ENCODE data around the gene NFATC2.
A peak's percentile ranks its signal among the peaks of the same experiment; 100 is the strongest.
"Not testable (repeated sequence)": the region's sequence is repeated elsewhere in the genome, so short reads cannot be mapped to it uniquely, and the experiment has no call there.

The NFATC2 gene

DNA sequence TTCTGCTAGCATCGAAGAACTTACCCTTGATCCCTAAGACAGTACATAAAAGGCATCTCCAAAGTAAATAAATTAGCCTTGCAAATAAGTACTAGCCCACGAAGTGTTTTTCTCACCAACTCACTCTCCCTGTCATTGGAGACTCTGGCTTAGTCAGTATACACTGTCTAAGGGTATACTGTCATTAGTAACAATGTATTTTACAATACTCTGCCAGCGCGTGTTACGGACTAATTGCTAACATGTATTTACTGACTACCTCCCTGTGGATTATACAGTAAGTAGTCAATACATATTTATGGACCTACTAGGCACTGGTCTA, 72.1 kb downstream of the NFATC2 start:
- no peak for DNase-seq (ENCODE audit: low spot score)

DNA sequence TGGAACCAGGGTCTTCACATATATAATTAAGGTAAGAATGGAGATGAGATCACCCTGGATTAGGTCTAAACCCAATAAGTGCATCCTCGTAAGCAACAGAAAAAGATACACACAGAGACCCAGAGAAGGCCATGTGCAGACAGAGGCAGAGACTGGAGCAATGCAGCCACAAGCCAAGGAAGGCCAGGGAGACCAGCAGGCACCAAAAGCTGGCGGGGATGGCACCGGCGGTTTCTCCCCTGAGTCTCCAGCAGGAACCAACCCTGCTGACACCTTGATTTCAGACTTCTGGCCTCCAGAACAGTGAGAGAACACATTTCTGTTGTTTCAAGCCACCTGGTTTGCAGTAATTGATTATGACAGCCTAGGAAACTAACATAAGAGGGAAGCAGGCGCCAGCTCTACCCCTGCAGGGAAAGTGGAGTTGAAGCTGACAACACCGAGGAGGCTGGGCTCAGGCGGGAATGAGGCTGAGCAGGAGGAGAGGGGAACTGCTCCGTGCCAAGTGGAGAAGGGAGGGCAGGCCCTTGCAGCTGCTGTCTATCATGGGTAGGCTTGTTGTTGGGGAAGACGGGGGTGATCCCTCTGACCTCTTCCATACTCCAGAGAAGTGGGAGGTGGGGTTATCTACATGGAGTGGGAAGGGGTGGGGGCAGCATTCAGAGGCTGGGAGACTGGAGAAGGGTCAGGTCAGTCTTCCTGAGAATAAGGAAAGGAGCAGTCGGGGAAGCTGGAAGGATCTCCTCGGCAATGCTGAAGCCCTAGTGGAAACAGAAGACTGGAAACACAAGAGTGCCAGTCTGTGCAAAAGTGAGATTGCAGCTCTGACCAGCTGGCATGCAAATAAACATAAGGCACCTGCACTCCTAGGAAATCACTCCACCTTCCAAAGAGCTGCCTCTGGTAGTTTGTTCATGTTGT, 72.7 kb downstream of the NFATC2 start:
- DNase-seq (ENCODE audit: low spot score) = no peak

DNA sequence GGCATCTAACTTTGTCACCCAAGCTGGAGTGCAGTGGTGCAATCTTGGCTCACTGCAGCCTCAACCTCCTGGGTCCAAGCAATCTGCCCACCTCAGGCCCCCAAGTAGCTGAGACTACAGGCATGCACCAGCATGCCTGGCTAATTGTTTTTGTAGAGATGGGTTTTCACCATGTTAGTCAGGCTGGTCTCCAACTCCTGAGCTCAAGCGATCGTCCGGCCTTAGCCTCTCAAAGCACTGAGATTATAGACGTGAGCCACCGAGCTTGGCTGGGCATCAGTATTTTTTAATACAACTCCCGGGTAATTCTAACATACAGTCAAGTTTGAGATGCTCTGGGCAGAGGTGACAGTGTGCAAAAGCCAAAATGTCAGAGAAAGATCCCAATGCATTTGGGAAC, 73.5 kb downstream of the NFATC2 start:
- no peak for DNase-seq (ENCODE audit: low spot score)

DNA sequence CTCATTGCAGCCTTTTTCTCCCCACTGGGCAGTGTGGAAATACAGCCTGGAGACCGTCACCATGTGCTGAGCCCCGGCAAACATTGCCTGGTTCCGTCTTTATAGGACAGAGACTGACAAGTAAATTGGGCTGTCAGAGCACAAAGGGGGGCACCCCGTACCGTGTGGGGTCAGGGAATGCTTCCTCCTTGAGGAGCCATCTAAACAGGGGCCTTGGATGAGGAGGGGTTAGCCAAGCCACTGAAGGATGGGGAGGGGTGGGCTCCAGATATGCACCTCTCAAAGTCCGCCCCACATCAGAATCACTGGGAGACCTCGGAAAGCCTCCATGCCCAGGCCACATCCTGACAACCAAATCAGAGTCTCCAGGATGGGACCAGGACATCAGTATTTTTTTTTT, 73.9 kb downstream of the NFATC2 start:
- DNase-seq (ENCODE audit: low spot score) = no peak

DNA sequence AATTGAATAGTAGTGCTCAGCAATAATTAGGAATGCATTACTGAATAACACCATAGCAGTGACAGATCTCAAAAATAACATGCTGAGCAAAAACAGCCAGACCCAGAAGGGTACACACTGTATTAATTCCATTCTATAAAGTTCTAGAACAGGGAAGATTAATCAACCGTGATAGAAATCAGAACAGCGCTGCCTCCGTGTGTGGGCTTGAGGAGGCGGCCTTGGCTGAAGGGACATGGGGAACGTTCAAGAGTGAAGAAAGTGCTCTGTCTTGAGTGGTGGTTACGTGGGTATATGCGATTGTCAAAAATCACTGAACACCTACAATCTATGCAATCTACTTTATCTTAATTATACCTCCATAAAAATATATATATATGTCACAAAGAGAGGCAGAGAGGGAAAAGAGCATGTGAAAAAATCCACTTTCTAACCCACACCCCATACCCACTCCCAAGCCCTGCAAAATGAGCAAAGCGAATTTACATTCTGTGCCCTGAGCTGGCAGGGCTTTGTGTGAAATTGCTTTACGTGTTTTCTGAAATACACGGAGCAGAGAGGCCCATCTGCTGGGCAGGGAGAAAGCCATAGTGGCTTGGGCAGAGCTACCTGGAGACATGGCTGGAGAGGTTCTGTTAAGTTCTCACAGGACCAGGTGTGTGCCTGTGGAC, 74.4 kb downstream of the NFATC2 start:
- no peak for DNase-seq (ENCODE audit: low spot score)

- DNase-seq (ENCODE audit: low spot score) = no peak
These were observed 78.5 kb downstream of the NFATC2 start for GRCh38 chr20:51463998-51464397.

GRCh38 chr20:51463560-51463959, 79.0 kb downstream of the NFATC2 start:
- no peak for DNase-seq (ENCODE audit: low spot score)

DNA sequence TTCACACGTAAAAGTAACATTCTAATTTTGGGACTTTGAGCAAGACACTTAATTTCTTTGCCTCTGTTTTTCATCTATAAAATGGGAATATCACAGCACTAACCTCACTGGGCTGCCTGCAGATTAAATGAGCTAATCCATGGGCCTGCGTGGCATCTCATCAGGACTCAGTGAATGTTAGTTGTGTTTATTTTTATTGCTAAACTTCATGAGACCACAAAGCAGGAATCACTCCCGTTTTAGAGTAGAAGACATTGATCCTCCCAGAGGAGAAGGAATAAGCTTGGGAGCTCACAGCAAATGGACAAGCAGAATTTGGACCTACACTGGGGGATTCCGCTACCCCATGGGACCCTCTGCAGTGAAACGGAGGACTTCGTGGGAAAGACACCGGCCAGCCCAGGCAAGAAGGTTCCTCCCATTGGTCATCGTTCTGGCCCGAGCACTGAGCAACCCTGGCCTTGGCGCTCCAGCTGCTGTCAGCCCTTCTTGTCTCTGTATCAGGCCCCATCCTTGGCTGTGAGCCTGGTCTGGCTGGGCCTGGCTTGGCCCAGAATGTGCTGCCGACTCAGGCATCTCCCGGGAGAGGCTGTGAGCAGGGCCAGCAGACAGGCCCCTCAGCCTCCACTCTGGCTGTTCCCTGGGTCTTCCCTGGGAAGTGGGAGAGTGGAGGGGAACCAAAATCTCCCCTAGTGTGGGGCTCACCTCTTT, 79.8 kb downstream of the NFATC2 start:
- DNase-seq (ENCODE audit: low spot score) = no peak

- DNase-seq (ENCODE audit: low spot score) = not testable (repeated sequence)
These were observed 80.7 kb downstream of the NFATC2 start for GRCh38 chr20:51461846-51462245.

GRCh38 chr20:51461306-51461705, 81.2 kb downstream of the NFATC2 start:
- DNase-seq (ENCODE audit: low spot score) = no peak

- no peak for DNase-seq (ENCODE audit: low spot score)
These were observed 81.8 kb downstream of the NFATC2 start for GRCh38 chr20:51460569-51461265.

- no peak for DNase-seq (ENCODE audit: low spot score)
These were observed 82.4 kb downstream of the NFATC2 start for GRCh38 chr20:51460163-51460562.

DNA sequence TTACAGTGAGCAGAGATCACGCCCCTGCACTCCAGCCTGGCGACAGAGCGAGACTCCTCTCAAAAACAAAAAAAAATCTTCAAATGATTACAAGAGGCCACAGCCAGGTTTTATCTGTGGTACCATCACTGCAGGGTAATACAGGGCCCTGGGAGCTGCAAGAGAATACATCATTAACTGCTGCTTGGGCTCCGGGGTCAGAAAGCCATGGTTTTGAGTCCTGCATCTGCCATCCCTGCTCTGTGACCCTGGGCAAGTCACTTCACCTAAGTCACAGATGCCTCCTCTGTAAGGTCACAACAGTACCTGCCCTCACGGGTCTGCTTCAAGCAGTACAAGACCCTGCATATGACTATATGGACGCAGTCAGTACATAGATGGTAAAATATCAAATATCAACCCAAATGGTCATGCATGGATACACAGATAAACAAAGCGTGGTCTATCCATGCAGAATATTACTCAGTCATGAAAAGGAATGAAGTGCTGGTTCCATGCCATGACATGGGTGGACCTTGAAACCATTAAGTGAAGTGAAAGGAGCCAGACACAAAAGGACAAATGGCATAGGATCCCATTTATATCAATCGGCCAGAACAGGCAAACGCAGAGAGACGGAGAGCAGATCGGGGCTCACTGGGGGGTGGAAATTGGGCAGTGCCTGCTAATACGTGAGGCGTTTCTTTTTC, 83.6 kb downstream of the NFATC2 start:
- DNase-seq (ENCODE audit: low spot score) = no peak

- no peak for DNase-seq (ENCODE audit: low spot score)
These were observed 85.0 kb downstream of the NFATC2 start for GRCh38 chr20:51457533-51457932.

GRCh38 chr20:51456511-51457509, 85.7 kb downstream of the NFATC2 start:
- peak; percentile 84 for DNase-seq (ENCODE audit: low spot score)

DNA sequence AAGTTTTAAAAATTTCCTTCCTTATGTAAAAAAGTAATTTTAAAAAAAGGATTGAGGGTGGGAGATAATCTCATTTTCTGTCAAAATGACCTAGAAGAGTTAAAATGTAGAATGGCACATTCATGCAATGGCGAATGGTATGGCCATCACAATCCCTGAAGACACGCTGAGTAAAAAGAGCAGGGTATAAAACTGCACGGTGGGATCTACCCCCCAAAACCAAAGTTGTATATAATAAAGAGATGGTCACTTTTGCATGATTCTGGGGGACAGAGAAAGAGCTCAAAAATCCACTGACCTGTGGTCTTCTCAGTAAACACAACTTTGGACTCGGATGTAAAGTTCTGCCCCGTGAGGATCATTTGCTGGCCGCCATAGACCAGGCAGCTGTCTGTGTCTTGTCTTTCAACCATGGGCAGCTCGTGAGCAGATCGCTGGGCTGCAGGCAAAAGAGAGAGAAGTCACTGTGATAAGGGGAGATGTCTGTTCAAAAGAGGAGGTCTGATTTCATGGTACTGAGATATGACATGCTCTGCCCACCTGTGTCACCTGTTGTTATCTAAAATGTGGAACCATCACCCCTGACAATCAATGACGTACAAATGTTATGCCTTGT, 88.2 kb downstream of the NFATC2 start:
- DNase-seq (ENCODE audit: low spot score) = no peak

DNA sequence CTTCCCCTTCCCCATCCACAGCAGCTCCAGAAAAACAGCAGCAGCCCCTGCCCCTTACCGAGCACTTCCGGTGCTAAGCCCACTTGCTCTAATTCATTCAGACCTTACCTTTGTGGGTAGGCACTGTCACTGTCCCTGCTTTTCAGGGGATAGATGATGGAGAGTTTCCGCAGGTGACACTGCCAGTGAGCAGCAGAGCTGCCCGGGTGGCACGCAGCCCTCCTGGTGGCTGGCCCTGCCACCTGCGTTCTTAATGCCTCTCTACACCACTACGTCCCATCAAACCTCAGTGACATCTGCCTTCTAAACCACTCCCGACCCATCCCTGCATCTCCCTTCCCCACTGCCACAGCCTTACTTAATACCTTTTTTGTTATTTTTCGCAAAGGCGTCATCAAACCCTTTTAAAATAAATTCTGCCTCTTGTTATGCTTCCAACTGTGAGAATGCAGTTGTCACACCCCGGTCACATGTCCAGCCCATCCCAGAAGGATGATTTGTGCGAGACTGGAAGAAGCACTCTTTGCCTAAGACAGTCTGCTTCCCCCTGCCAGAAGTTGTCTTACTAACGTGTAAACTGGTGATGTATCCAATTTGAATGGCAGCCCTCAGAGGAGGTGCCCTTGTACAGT, 89.7 kb downstream of the NFATC2 start:
- no peak for DNase-seq (ENCODE audit: low spot score)

DNA sequence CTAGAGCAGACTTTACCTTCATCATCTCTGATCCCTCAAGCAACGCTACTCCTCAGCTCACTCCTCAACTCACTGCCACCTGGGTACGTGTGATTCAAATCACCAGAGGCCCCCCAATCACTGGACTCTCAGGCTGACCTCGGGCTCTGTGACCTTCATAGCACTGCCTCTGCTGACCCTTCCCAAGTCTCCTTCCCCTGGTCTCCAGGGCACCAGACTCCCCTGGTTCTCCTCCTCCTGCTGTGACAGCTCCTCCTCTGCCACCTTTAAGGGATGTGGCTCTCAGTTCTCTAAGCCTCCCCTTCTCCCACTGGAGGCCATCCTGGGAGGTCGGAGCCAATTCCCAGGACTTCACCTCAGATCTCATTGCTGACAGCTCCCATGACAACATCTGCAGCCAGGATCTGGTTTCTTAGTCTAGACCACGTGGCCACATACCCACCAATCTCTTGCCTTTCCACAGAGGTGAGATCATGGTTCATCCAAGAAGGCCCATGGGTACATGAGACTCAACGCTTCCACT, 90.4 kb downstream of the NFATC2 start:
- no peak for DNase-seq (ENCODE audit: low spot score)

DNA sequence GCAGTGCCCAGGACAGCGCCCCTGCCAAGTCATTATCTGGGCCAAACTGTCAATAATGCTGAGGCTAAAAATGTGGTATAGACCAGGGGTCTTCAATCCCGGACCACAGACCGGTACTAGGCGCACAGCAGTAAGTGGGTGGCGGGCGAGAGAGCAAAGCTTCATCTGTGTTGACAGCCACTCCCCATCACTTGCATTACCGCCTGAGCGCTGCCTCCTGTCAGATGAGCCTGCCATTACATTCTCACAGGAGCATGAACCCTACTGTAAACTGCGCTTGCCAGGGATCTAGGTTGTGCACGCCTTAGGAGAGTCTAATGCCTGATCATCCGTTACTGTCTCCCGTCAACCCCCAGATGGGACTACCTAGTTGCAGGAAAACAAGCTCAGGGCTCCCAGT, 91.0 kb downstream of the NFATC2 start:
- no peak for DNase-seq (ENCODE audit: low spot score)
